Esophagus muscularis mucosa (tissue), 3 donors: ENCODE data around the gene GSTA4.

Experiments
- CTCF ChIP-seq, 3 experiments: fragments of 200-600 bp in 2 of 3; fragments of 450-650 bp in 1 of 3; sonication (generic) in 2 of 3; IDR thresholded peaks; one replicate each; pipeline ENCODE4 v1.5.1; 2017 to 2019; ENCODE audit warnings: antibody characterized with exemption in 3 of 3, mild to moderate bottlenecking in 2 of 3, moderate library complexity in 1 of 3
- POLR2A ChIP-seq: fragments of 450-650 bp; IDR thresholded peaks from one replicate; pipeline ENCODE4 v1.6.1; 2017; ENCODE audit warnings: antibody characterized with exemption, moderate library complexity, mild to moderate bottlenecking, low read depth
- POLR2AphosphoS5 ChIP-seq, 2 donors: sonication (generic); formaldehyde crosslinking; IDR thresholded peaks; one replicate each; pipeline ENCODE4 v1.6.1; 2017; ENCODE audit warnings: antibody characterized with exemption in 2 of 2

- no peak for TF ChIP-seq CTCF (IDR thresholded peaks at IDR 0.05)
- no peak for TF ChIP-seq POLR2A
- no peak for TF ChIP-seq POLR2AphosphoS5 (IDR thresholded peaks at IDR 0.05)
Observed at GRCh38 chr6:52992980-52993920, 1.8 kb downstream of the GSTA4 start.
